ENCODE measurements around the gene STRN3.
"Not testable (repeated sequence)": the region's sequence is repeated elsewhere in the genome, so short reads cannot be mapped to it uniquely, and the experiment has no call there.

The STRN3 gene

DNA sequence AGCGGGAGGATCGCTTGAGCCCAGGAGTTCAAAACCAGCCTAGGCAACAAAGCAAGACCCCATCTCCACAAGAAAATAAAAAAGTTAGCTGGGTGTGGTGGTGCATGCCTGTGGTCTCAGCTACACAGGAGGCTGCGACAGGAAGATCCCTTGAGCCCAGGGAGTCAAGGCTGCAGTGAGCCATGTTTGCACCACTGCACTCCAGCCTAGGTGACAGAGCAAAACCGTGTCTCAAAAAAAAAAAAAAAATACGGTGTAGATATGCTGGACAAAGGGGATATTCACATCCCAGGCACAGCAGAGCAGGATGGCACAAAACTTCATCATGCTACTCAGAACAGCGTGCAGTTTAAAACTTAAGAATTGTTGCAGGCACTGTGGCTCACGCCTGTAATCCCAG is 24.8 kb upstream of the STRN3 start:
- ChIA-PET CTCF (no interaction called here), POLR2A (no interaction called here)
- DNase-seq (ENCODE audit: extremely low spot score), result no peak
- TF ChIP-seq, protein P1, sequence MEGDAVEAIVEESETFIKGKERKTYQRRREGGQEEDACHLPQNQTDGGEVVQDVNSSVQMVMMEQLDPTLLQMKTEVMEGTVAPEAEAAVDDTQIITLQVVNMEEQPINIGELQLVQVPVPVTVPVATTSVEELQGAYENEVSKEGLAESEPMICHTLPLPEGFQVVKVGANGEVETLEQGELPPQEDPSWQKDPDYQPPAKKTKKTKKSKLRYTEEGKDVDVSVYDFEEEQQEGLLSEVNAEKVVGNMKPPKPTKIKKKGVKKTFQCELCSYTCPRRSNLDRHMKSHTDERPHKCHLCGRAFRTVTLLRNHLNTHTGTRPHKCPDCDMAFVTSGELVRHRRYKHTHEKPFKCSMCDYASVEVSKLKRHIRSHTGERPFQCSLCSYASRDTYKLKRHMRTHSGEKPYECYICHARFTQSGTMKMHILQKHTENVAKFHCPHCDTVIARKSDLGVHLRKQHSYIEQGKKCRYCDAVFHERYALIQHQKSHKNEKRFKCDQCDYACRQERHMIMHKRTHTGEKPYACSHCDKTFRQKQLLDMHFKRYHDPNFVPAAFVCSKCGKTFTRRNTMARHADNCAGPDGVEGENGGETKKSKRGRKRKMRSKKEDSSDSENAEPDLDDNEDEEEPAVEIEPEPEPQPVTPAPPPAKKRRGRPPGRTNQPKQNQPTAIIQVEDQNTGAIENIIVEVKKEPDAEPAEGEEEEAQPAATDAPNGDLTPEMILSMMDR (IDR thresholded peaks at IDR 0.05; ENCODE audit: control extremely low read depth, extremely low read depth, low read depth, missing control alignments), result no peak

DNA sequence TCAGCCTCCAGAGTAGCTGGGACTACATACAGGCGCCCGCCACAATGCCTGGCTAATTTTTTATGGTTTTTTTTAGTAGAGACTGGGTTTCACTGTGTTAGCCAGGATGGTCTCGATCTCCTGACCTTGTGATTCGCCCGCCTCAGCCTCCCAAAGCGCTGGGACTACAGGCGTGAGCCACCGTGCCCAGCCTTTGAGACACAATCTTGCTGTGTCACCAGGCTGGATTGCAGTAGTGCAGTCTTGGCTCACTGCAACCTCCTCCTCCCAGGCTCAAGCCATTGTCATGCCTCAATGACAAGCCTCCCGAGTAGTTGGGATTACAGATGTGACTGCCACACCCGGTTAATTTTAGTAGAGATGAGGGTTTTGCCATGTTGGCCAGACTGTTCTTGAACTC is 21.3 kb upstream of the STRN3 start:
- ChIA-PET POLR2A (no interaction called here), CTCF (interaction anchor here (1.0 to 1.5 kb wide), 2 partner anchors 9 kb away, joined by 3 to 4 read pairs; no protein-coding TSS in a partner anchor)
- DNase-seq (ENCODE audit: extremely low spot score), result no peak
- TF ChIP-seq, protein P1 (IDR thresholded peaks at IDR 0.05; ENCODE audit: control extremely low read depth, extremely low read depth, low read depth, missing control alignments), result no peak

DNA sequence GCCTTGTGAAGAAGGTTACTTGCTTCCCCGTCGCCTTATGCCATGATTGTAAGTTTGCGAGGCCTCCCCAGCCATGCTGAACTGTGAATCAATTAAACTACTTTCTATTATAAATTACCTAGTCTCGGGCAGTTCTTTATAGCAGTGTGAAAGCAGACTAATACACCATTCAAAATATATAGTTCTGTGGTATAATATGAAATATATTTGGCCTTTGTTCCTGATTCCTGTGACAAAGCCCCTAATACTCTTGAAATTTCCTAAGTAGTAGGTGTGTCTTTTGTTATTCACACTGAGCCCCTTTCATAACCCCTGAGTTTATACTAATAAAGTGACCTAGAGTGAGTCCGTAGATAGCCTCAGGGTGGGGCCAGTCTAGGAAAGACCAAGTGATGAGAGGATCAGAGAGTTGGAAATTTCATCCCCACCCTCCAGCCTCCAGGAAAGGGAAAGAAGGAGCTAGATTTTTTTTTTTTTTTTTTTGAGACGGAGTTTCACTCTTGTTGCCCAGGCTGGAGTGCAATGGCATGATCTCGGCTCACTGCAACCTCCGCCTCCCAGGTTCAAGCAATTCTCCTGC is 19.4 kb upstream of the STRN3 start:
- ChIA-PET POLR2A (no interaction called here), CTCF (interaction anchor here (1.5 kb wide), 1 partner anchor 11 kb away, joined by 3 read pairs; no protein-coding TSS in a partner anchor)
- TF ChIP-seq, protein P1 (IDR thresholded peaks at IDR 0.05; ENCODE audit: control extremely low read depth, extremely low read depth, low read depth, missing control alignments), result no peak
- no peak for DNase-seq (ENCODE audit: extremely low spot score)

DNA sequence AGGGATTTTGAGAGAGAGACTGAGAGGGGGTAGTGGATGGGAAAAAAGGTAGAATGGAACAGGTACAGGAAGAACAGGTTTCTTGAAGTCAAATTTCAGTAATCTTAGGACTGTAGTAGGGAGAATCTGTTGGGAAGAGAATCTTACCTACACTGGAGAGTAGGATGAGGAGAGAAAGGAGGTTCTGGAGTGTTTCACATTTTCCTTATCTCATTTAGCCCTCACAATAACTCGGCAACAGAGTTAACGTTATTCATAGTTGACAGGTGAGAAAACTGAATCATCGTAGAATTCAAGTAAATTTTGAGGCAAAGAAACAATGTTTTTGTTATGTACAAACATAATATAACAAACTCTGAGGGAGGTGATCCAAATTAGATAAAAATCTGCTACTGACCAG is 17.2 kb upstream of the STRN3 start:
- POLR2A ChIA-PET, result no interaction called here
- DNase-seq (ENCODE audit: extremely low spot score), result no peak
- CTCF ChIA-PET, result interaction anchor here (0.8 to 1.2 kb wide), 4 partner anchors 10 to 121 kb away, joined by 3 to 4 read pairs (median 4); no protein-coding TSS in a partner anchor
- TF ChIP-seq, protein P1 (IDR thresholded peaks at IDR 0.05; ENCODE audit: control extremely low read depth, extremely low read depth, low read depth, missing control alignments), result no peak

DNA sequence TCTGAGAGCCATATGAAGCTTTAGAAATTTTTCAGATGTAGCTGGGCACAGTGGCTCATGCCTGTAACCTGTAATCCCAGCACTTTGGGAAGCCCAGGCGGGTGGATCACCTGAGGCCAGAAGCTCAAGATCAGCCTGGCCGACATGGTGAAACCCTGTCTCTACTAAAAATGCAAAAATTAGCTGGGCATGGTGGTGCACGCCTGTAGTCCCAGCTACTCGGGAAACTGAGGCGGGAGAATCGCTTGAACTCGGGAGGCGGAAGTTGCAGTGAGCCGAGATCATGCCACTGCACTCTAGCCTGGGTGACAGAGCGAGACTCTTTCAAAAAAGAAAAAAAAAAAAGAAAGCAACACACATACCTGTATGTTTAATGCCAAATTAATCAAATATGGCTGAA is 16.7 kb upstream of the STRN3 start:
- DNase-seq (ENCODE audit: extremely low spot score); CTCF ChIA-PET; POLR2A ChIA-PET: not testable (repeated sequence)

DNA sequence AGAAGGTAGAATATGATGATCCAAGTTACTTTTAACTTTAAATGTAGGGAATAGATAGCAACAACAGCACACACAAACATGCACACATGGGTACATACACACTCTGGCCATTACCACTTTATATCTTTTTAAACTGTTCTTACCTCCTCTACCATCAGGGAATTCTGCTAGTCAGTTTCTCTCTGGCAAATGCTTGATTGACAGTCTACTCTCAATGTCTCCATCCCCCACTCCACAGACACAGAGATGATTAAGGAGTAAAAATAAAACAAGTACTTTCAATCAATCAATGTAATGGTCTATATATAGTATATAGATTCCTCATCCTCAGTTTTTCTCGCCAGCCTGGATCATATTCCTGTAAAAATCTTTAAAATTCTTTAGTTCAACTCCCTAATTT is 16.1 kb upstream of the STRN3 start:
- ChIA-PET CTCF (interaction anchor here (1.3 to 1.7 kb wide), 2 partner anchors 13 to 16 kb away, joined by 3 to 5 read pairs; partner anchors contain the start of gene STRN3), POLR2A (no interaction called here)

More for the DNA sequence above, 16.1 kb upstream of the STRN3 start:
- no peak for DNase-seq (ENCODE audit: extremely low spot score)
- TF ChIP-seq, protein P1 (IDR thresholded peaks at IDR 0.05; ENCODE audit: control extremely low read depth, extremely low read depth, low read depth, missing control alignments), result no peak

Data from GM10248 (cell line).